Chondrocyte (in vitro differentiated cells): ENCODE measurements around the gene RPP25L. TPM values are rescaled to one million over a fixed set of nuclear protein-coding genes. Genes with fewer than 3 reads are reported as not detected.

ENCODE experiments used
- DNase-seq: peaks from one replicate; pipeline ENCODE4 v3.0.0; 2021; ENCODE audit warnings: mixed read lengths, low spot score
- H3K27ac Mint-ChIP-seq: one replicate; pipeline ENCODE4 v1.8.0; 2021; ENCODE audit warnings: mild to moderate bottlenecking, moderate library complexity, mixed read lengths; ENCODE audit not compliant: unreplicated experiment
- H3K27me3 Mint-ChIP-seq: 2 replicates; pipeline ENCODE4 v1.8.0; 2021; ENCODE audit warnings: low read depth, mixed read lengths
- H3K36me3 Mint-ChIP-seq: 2 replicates; pipeline ENCODE4 v1.8.0; 2021; ENCODE audit warnings: low read depth, mixed read lengths
- H3K4me1 Mint-ChIP-seq: 2 replicates; pipeline ENCODE4 v1.8.0; 2021; ENCODE audit warnings: low read depth, mild to moderate bottlenecking, mixed read lengths
- H3K4me3 Mint-ChIP-seq: one replicate; pipeline ENCODE4 v1.8.0; 2021; ENCODE audit warnings: mild to moderate bottlenecking, moderate library complexity, mixed read lengths; ENCODE audit not compliant: unreplicated experiment
- H3K9me3 Mint-ChIP-seq: 2 replicates; pipeline ENCODE4 v1.8.0; 2021; ENCODE audit warnings: low read depth, mixed read lengths
- total RNA-seq: library from RNA; stranded (reverse); gene quantifications from 3 replicates; pipeline ENCODE4 v1.2.1, GENCODE V29; 2021
- TF ChIP-seq, protein P1 (sequence below): fragments of 200-600 bp; sonication (generic); IDR thresholded peaks from 2 replicates; pipeline ENCODE4 v1.5.0; 2021; ENCODE audit warnings: antibody characterized with exemption, mild to moderate bottlenecking, moderate library complexity

The RPP25L gene
- total RNA-seq, 1 donor from 2014 or later: 11.0 TPM

GRCh38 chr9:34573599-34574325 is 38.1 kb downstream of the RPP25L start:
- Mint-ChIP-seq H3K4me3 (no peak overlapping the region), H3K4me1 (peaks cover 7% of the 10 kb centered on the region), H3K36me3 (no peaks in the 10 kb centered on the region), H3K27me3 (peaks cover 16% of the 10 kb centered on the region), H3K27ac (no peak overlapping the region), H3K9me3 (no peaks in the 10 kb centered on the region)
- no peak for DNase-seq
- TF ChIP-seq, protein P1, sequence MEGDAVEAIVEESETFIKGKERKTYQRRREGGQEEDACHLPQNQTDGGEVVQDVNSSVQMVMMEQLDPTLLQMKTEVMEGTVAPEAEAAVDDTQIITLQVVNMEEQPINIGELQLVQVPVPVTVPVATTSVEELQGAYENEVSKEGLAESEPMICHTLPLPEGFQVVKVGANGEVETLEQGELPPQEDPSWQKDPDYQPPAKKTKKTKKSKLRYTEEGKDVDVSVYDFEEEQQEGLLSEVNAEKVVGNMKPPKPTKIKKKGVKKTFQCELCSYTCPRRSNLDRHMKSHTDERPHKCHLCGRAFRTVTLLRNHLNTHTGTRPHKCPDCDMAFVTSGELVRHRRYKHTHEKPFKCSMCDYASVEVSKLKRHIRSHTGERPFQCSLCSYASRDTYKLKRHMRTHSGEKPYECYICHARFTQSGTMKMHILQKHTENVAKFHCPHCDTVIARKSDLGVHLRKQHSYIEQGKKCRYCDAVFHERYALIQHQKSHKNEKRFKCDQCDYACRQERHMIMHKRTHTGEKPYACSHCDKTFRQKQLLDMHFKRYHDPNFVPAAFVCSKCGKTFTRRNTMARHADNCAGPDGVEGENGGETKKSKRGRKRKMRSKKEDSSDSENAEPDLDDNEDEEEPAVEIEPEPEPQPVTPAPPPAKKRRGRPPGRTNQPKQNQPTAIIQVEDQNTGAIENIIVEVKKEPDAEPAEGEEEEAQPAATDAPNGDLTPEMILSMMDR: no peak

DNA sequence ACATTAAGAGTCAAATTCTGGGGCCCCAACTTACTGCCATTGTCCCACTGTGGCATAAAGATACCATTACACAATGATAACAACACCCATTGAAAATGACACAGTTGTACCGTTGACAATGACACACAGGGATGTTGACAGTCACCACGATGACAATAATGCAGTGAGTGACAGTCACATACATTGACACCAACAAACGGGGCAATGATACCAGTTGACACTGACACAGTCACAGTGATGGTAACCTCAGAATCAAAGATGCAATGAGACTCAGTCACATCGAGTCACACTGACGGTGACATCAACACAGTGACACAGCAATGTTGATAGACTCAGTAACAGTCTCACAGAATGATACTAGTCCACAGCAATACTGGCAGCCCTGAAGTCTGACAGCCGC is 39.3 kb downstream of the RPP25L start:
- TF ChIP-seq, protein P1: no peak
- no peak overlapping the region for H3K27ac Mint-ChIP-seq
- H3K27me3 Mint-ChIP-seq: peaks cover 20% of the 10 kb centered on the region
- no peaks in the 10 kb centered on the region for H3K9me3 Mint-ChIP-seq
- no peak for DNase-seq
- H3K36me3 Mint-ChIP-seq: no peaks in the 10 kb centered on the region
- peaks cover 6% of the 10 kb centered on the region for H3K4me1 Mint-ChIP-seq
- H3K4me3 Mint-ChIP-seq: no peak overlapping the region

DNA sequence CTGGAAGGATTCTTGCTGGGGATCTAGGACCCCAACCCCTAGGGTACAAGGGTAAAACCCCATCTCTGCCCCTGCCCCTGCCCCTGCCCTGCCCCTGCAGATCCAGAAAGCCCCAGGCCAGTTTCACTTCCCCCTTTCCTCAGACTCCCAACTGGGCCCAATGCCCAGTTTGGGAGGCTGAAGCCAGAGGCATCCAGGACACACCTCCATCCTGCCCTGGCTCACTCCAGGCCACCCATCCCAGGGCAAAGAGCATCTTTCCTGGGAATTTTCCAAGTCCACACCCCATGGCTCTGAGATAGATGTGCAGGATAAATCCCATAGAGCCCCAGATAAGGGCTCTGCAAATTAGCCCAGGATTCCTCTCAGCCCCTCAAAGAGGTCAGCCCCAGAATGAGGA is 39.8 kb downstream of the RPP25L start:
- DNase-seq: no peak
- Mint-ChIP-seq H3K4me3 (no peak overlapping the region), H3K27me3 (peaks cover 22% of the 10 kb centered on the region), H3K4me1 (peaks cover 1% of the 10 kb centered on the region), H3K36me3 (no peaks in the 10 kb centered on the region), H3K27ac (no peak overlapping the region), H3K9me3 (no peaks in the 10 kb centered on the region)
- TF ChIP-seq, protein P1: no peak

GRCh38 chr9:34571481-34571810 is 40.5 kb downstream of the RPP25L start:
- no peaks in the 10 kb centered on the region for H3K4me1 Mint-ChIP-seq
- TF ChIP-seq, protein P1: no peak
- no peak overlapping the region for H3K4me3 Mint-ChIP-seq
- DNase-seq: no peak
- H3K27me3 Mint-ChIP-seq: peaks cover 27% of the 10 kb centered on the region
- no peak overlapping the region for H3K27ac Mint-ChIP-seq
- no peaks in the 10 kb centered on the region for H3K36me3 Mint-ChIP-seq
- H3K9me3 Mint-ChIP-seq: no peaks in the 10 kb centered on the region

DNA sequence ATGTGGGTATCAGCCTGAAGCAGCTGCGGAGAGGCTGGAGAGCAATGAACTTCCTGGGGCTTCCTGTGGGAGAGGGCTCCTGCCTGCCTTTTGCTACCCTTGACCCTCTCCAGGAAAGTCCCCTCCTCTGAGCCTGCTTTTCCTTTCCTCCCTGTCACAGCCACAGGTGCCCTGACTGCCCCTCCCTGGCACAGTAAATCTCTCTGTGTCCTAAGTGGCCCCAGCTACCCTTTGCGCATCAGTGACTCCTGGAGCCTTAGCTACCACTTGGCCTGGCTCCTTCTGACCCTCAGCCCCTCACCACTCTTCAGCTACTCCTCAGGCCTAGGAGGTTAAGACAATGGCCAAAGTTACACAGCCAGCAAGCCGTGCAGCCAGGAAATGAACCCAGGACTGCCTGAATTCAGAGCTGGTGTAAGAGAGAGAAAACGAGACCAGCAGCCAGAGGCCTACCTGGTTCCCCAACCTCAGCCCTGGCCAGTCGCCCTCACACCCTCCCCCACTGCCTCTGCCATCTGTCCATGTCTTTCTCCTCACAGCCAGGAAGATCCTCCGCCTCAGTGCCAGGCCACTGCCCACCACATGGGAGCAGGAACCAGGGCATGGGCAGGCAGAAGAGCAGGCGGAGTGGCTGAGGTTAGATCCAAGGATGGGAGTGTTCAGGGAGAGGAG is 41.0 kb downstream of the RPP25L start:
- H3K36me3 Mint-ChIP-seq: no peaks in the 10 kb centered on the region
- H3K9me3 Mint-ChIP-seq: no peaks in the 10 kb centered on the region
- H3K4me1 Mint-ChIP-seq: no peaks in the 10 kb centered on the region
- no peak overlapping the region for H3K4me3 Mint-ChIP-seq
- H3K27ac Mint-ChIP-seq: no peak overlapping the region
- no peak for DNase-seq
- H3K27me3 Mint-ChIP-seq: peaks cover 23% of the 10 kb centered on the region
- TF ChIP-seq, protein P1: no peak
